PC-9 (cell line): ENCODE data around the gene KLC4. TPM values are rescaled to one million over a fixed set of nuclear protein-coding genes. Genes with fewer than 3 reads are reported as not detected.
A peak's percentile ranks its signal among the peaks of the same experiment; 100 is the strongest.

Experiments used
- BruUV-seq: library from RNA; stranded (reverse); fragments of 400-500 nt; replicated peaks from 2 replicates; lab custom pipeline; 2021; lab: Mats Ljungman, UMichigan
- CTCF ChIA-PET: fragments of 300-600 bp; sonication (Branson Sonifier 250); formaldehyde crosslinking; loops from one replicate; lab custom pipeline; 2022; ENCODE audit warnings: antibody characterized with exemption; lab: Charles Lee
- POLR2A ChIA-PET: fragments of 300-600 bp; sonication (Branson Sonifier 250); formaldehyde crosslinking; loops from one replicate; lab custom pipeline; 2022; ENCODE audit warnings: antibody characterized with exemption; ENCODE audit not compliant: unreplicated experiment; lab: Charles Lee
- DNase-seq, 2 experiments: peaks; one replicate each; pipeline versions ENCODE4 v3.0.0 to v3.0.0-alpha.2; 2015 to 2022; ENCODE audit warnings: mixed read lengths in 1 of 2
- H2AFZ ChIP-seq: fragments of 200-600 bp; sonication (generic); 2 replicates; pipeline ENCODE4 v1.8.1; 2017; ENCODE audit warnings: antibody characterized with exemption
- H3F3A ChIP-seq: fragments of 200-600 bp; sonication (generic); 2 replicates; pipeline ENCODE4 v1.8.1; 2017; ENCODE audit warnings: antibody characterized with exemption, mild to moderate bottlenecking, low read depth; ENCODE audit not compliant: insufficient read depth
- H3K27ac ChIP-seq: fragments of 200-600 bp; sonication (generic); 2 replicates; pipeline ENCODE4 v1.6.1; 2016; ENCODE audit warnings: mixed run types
- H3K27me3 ChIP-seq: fragments of 200-600 bp; sonication (generic); 2 replicates; pipeline ENCODE4 v1.6.1; 2016; ENCODE audit warnings: low read depth, mixed run types; ENCODE audit not compliant: insufficient read depth
- H3K36me3 ChIP-seq: fragments of 200-600 bp; sonication (generic); 2 replicates; pipeline ENCODE4 v1.6.1; 2016; ENCODE audit warnings: low read depth, mixed run types
- H3K4me1 ChIP-seq: fragments of 200-600 bp; sonication (generic); replicated peaks from 2 replicates; pipeline ENCODE4 v1.6.1; 2016; ENCODE audit warnings: mixed run types; ENCODE audit not compliant: insufficient read depth
- H3K4me2 ChIP-seq: fragments of 200-600 bp; sonication (generic); 2 replicates; pipeline ENCODE4 v1.6.1; 2017; ENCODE audit warnings: mixed run types
- H3K4me3 ChIP-seq: fragments of 200-600 bp; sonication (generic); 2 replicates; pipeline ENCODE4 v1.6.1; 2016; ENCODE audit warnings: mixed run types
- H3K79me2 ChIP-seq: fragments of 200-600 bp; sonication (generic); 2 replicates; pipeline ENCODE4 v1.6.1; 2017; ENCODE audit warnings: low read depth, mixed run types
- H3K9me2 ChIP-seq: fragments of 200-600 bp; sonication (generic); 2 replicates; pipeline ENCODE4 v1.8.1; 2017; ENCODE audit warnings: mild to moderate bottlenecking; ENCODE audit not compliant: insufficient read depth
- H3K9me3 ChIP-seq: fragments of 200-600 bp; sonication (generic); 2 replicates; pipeline ENCODE4 v1.8.1; 2016; ENCODE audit warnings: low read depth; ENCODE audit not compliant: insufficient read depth
- H4K20me1 ChIP-seq: fragments of 200-600 bp; sonication (generic); 2 replicates; pipeline ENCODE4 v1.8.1; 2017; ENCODE audit not compliant: insufficient read depth
- CTCF ChIP-seq: fragments of 200-600 bp; sonication (generic); conservative IDR thresholded peaks from 2 replicates; pipeline ENCODE4 v1.6.1; 2017; ENCODE audit warnings: mixed run types, antibody characterized with exemption, mild to moderate bottlenecking, moderate library complexity
- EZH2 ChIP-seq: fragments of 200-600 bp; sonication (generic); IDR thresholded peaks from 2 replicates; pipeline ENCODE4 v1.8.0; 2017; ENCODE audit warnings: antibody characterized with exemption, low read depth
- intact Hi-C: fragments of 100-400 bp; cut with micrococcal nuclease; formaldehyde crosslinking; loops from one replicate; pipeline ENCODE4 v1.10.0; 2022; ENCODE audit not compliant: unreplicated experiment
- total RNA-seq: library from RNA; stranded (reverse); gene quantifications from 2 replicates; pipeline ENCODE4 v1.2.3, GENCODE V29; 2021

Gene KLC4
- total RNA-seq, 1 experiment from 2014 or later, result 46.2 TPM

- peaks cover 42% of the 10 kb centered on the region for H3K79me2 ChIP-seq
- ChIA-PET CTCF (interaction anchor here (0.9 kb wide), 1 partner anchor 61 kb away, joined by 4 read pairs; no protein-coding TSS in a partner anchor), POLR2A (interaction anchor here (0.5 to 1.3 kb wide), 7 partner anchors 9 to 1230 kb away, joined by 3 to 16 read pairs (median 4); partner anchors contain the start of genes CNPY3, KLC4, MRPL2 and PPP2R5D)
- intact Hi-C loops, result loop anchor here (5.0 to 10.0 kb wide), 4 partner anchors 43 to 128 kb away; partner anchors contain the start of genes CNPY3, KLC4 and MRPL2
- H3K9me2 ChIP-seq, result no peaks in the 10 kb centered on the region
- peak overlapping the region; percentile 89 for H3K4me2 ChIP-seq
- peaks cover 18% of the 10 kb centered on the region for H3K4me1 ChIP-seq
- no peaks in the 10 kb centered on the region for H3K9me3 ChIP-seq
- DNase-seq, result no peak
- TF ChIP-seq CTCF (no peak), EZH2 (no peak)
- peaks cover 10% of the 10 kb centered on the region; the same call in 1 of the 2 replicates for H3F3A ChIP-seq
- H3K36me3 ChIP-seq, result peaks cover 6% of the 10 kb centered on the region
- H3K4me3 ChIP-seq, result peak overlapping the region; percentile 67
- peak overlapping the region; percentile 71 for H2AFZ ChIP-seq
- H3K27me3 ChIP-seq, result no peaks in the 10 kb centered on the region
- peaks cover 3% of the 10 kb centered on the region for H4K20me1 ChIP-seq
- no TSS peak for BruUV-seq
- no peak overlapping the region for H3K27ac ChIP-seq
These were observed 45.0 kb upstream of the KLC4 start for GRCh38 chr6:43014434-43014909.

- Histone ChIP-seq H3K9me2 (no peaks in the 10 kb centered on the region), H3K4me2 (no peak overlapping the region), H4K20me1 (peaks cover 3% of the 10 kb centered on the region; the same call in 1 of the 2 replicates), H3K79me2 (peaks cover 42% of the 10 kb centered on the region), H3K4me3 (no peak overlapping the region), H3K9me3 (no peaks in the 10 kb centered on the region), H3K27me3 (no peaks in the 10 kb centered on the region), H3K4me1 (peaks cover 23% of the 10 kb centered on the region), H2AFZ (no peak overlapping the region), H3F3A (peaks cover 27% of the 10 kb centered on the region; the same call in 1 of the 2 replicates), H3K36me3 (peaks cover 11% of the 10 kb centered on the region), H3K27ac (no peak overlapping the region)
- no TSS peak for BruUV-seq
- DNase-seq, result no peak
- POLR2A ChIA-PET, result interaction anchor here (0.6 kb wide), 1 partner anchor 43 kb away, joined by 7 read pairs; the partner anchor contains the start of genes KLC4 and MRPL2
- intact Hi-C loops, result loop anchor here (10.0 kb wide), 1 partner anchor 112 kb away; no protein-coding TSS in a partner anchor
- CTCF ChIA-PET, result no interaction called here
- TF ChIP-seq CTCF, result no peak
- no peak for TF ChIP-seq EZH2
These were observed 43.1 kb upstream of the KLC4 start for GRCh38 chr6:43016176-43016942.

GRCh38 chr6:43016943-43017334 is 42.5 kb upstream of the KLC4 start:
- H3K9me3 ChIP-seq, result no peaks in the 10 kb centered on the region
- peaks cover 23% of the 10 kb centered on the region for H3K4me1 ChIP-seq
- no peak overlapping the region for H2AFZ ChIP-seq
- no peak overlapping the region for H3K4me3 ChIP-seq
- H3K4me2 ChIP-seq, result no peak overlapping the region
- H3K9me2 ChIP-seq, result no peaks in the 10 kb centered on the region
- intact Hi-C loops, result loop anchor here (10.0 kb wide), 1 partner anchor 112 kb away; no protein-coding TSS in a partner anchor
- TF ChIP-seq CTCF (no peak), EZH2 (no peak)
- peaks cover 11% of the 10 kb centered on the region for H3K36me3 ChIP-seq
- peaks cover 30% of the 10 kb centered on the region; the same call in 1 of the 2 replicates for H3F3A ChIP-seq
- CTCF ChIA-PET, result no interaction called here
- H3K79me2 ChIP-seq, result peaks cover 43% of the 10 kb centered on the region
- H3K27ac ChIP-seq, result no peak overlapping the region
- H4K20me1 ChIP-seq, result peaks cover 3% of the 10 kb centered on the region; the same call in 1 of the 2 replicates
- no peak for DNase-seq
- H3K27me3 ChIP-seq, result no peaks in the 10 kb centered on the region
- BruUV-seq, result no TSS peak
- POLR2A ChIA-PET, result no interaction called here
